GM12865 (cell line): Measurements from ENCODE around the gene FRMPD4.

Experiments
- DNase-seq: peaks from one replicate; pipeline ENCODE4 v3.0.0; 2010; ENCODE audit warnings: low read depth
- H3K4me3 ChIP-seq: 2 replicates; pipeline ENCODE4 v1.5.1; 2011; ENCODE audit warnings: mild to moderate bottlenecking, low read depth, low read length, control low read depth
- CTCF ChIP-seq: IDR thresholded peaks from 2 replicates; pipeline ENCODE4 v1.5.1; 2011; ENCODE audit warnings: low read length, control low read depth, low read depth, inconsistent platforms; ENCODE audit not compliant: insufficient read depth; ENCODE audit errors: missing control alignments

The FRMPD4 gene

GRCh38 chrX:12229986-12230385 is 91.7 kb downstream of the FRMPD4 start:
- no peak for TF ChIP-seq CTCF

GRCh38 chrX:12234534-12235329 is 96.5 kb downstream of the FRMPD4 start:
- H3K4me3 ChIP-seq = no peak overlapping the region
- no peak for TF ChIP-seq CTCF
- DNase-seq = no peak

More at GRCh38 chrX:12229986-12230385, 91.7 kb downstream of the FRMPD4 start:
- no peak overlapping the region for H3K4me3 ChIP-seq
- DNase-seq = no peak

- TF ChIP-seq CTCF = no peak
- no peak overlapping the region for H3K4me3 ChIP-seq
- DNase-seq = no peak
Measured at GRCh38 chrX:12236156-12236555, 97.9 kb downstream of the FRMPD4 start.

GRCh38 chrX:12237131-12237530 is 98.9 kb downstream of the FRMPD4 start:
- H3K4me3 ChIP-seq = no peak overlapping the region
- no peak for DNase-seq
- TF ChIP-seq CTCF = no peak

GRCh38 chrX:12237771-12238170 is 99.5 kb downstream of the FRMPD4 start:
- no peak for DNase-seq
- no peak overlapping the region for H3K4me3 ChIP-seq
- no peak for TF ChIP-seq CTCF

- no peak for TF ChIP-seq CTCF
- no peak overlapping the region for H3K4me3 ChIP-seq
- no peak for DNase-seq
Measured at GRCh38 chrX:12239356-12240082, 101.2 kb downstream of the FRMPD4 start.
